HG02571 (cell line): Measurements from ENCODE around the gene KRT4.

Experiments used
- ATAC-seq: cut with Tn5 transposase; IDR thresholded peaks from one replicate; pipeline ENCODE4 v1.9.1; 2021; ENCODE audit warnings: mild to moderate bottlenecking, moderate library complexity; ENCODE audit not compliant: unreplicated experiment

The KRT4 gene

GRCh38 chr12:52822771-52823510 lies 9.0 kb upstream of the KRT4 start:
- no peak for ATAC-seq

GRCh38 chr12:52821826-52822660 lies 8.1 kb upstream of the KRT4 start:
- ATAC-seq: no peak

GRCh38 chr12:52821071-52821730 lies 7.3 kb upstream of the KRT4 start:
- no peak for ATAC-seq

- ATAC-seq: no peak
Observed at GRCh38 chr12:52820521-52820920, 6.6 kb upstream of the KRT4 start.

- no peak for ATAC-seq
Observed at GRCh38 chr12:52819731-52820510, 6.0 kb upstream of the KRT4 start.

GRCh38 chr12:52818887-52819420 lies 5.0 kb upstream of the KRT4 start:
- ATAC-seq: no peak

- no peak for ATAC-seq
Observed at GRCh38 chr12:52818388-52818787, 4.5 kb upstream of the KRT4 start.

GRCh38 chr12:52817699-52818238 lies 3.9 kb upstream of the KRT4 start:
- no peak for ATAC-seq

GRCh38 chr12:52817003-52817698 lies 3.2 kb upstream of the KRT4 start:
- no peak for ATAC-seq

GRCh38 chr12:52815676-52816588 lies 2.0 kb upstream of the KRT4 start:
- ATAC-seq: no peak

- ATAC-seq: no peak
Observed at GRCh38 chr12:52815161-52815560, 1.2 kb upstream of the KRT4 start.

GRCh38 chr12:52814710-52815155 lies 817 bp upstream of the KRT4 start:
- ATAC-seq: no peak

- ATAC-seq: no peak
Observed at GRCh38 chr12:52813203-52813819, 605 bp downstream of the KRT4 start.

- ATAC-seq: no peak
Observed at GRCh38 chr12:52812749-52813148, 1.2 kb downstream of the KRT4 start.

- ATAC-seq: no peak
Observed at GRCh38 chr12:52812073-52812400, 1.9 kb downstream of the KRT4 start.

GRCh38 chr12:52811191-52812072 lies 2.5 kb downstream of the KRT4 start:
- ATAC-seq: no peak

GRCh38 chr12:52810554-52810953 lies 3.4 kb downstream of the KRT4 start:
- no peak for ATAC-seq
